ENCODE measurements around the gene FAM47E. TPM values are rescaled to one million over a fixed set of nuclear protein-coding genes. Genes with fewer than 3 reads are reported as not detected.
A peak's percentile ranks its signal among the peaks of the same experiment; 100 is the strongest.

Gene FAM47E
- total and polyA plus RNA-seq, 4 donors = 0.85 to 2.5 (median 1.7) TPM

- Histone ChIP-seq H3K9ac (ENCODE audit: low read depth in 1 of 2, low read length in 2 of 2) (peak overlapping the region in 1 of 2 donors; percentile 55), H3K27me3 (ENCODE audit: control insufficient read depth in 4 of 4, insufficient read depth in 4 of 4, low read length in 3 of 4) (no peaks in the 10 kb centered on the region), H3K27ac (ENCODE audit: low read depth in 1 of 2, low read length in 2 of 2) (peak overlapping the region; percentile 82 to 96), H3K4me1 (ENCODE audit: control insufficient read depth in 4 of 4, insufficient read depth in 4 of 4, low read length in 3 of 4) (peaks cover 8 to 68% (median 45%) of the 10 kb centered on the region in 4 donors), H3K4me3 (ENCODE audit: low read depth in 1 of 3, low read length in 3 of 3) (no peak overlapping the region), H3K9me3 (ENCODE audit: control insufficient read depth in 4 of 4, low read length in 3 of 4) (no peaks in the 10 kb centered on the region), H3K36me3 (ENCODE audit: control insufficient read depth in 4 of 4, insufficient read depth in 3 of 4, low read depth in 1 of 4, low read length in 3 of 4) (no peaks in the 10 kb centered on the region)
- no peak for DNase-seq (ENCODE audit: low spot score)
- TF ChIP-seq RXRA (IDR thresholded peaks at IDR 0.05) = peak; percentile 77 to 82
- peak; percentile 67 for TF ChIP-seq HNF4G (IDR thresholded peaks at IDR 0.05)
- peak; percentile 93 for TF ChIP-seq SP1 (IDR thresholded peaks at IDR 0.05)
- TF ChIP-seq, protein P1, sequence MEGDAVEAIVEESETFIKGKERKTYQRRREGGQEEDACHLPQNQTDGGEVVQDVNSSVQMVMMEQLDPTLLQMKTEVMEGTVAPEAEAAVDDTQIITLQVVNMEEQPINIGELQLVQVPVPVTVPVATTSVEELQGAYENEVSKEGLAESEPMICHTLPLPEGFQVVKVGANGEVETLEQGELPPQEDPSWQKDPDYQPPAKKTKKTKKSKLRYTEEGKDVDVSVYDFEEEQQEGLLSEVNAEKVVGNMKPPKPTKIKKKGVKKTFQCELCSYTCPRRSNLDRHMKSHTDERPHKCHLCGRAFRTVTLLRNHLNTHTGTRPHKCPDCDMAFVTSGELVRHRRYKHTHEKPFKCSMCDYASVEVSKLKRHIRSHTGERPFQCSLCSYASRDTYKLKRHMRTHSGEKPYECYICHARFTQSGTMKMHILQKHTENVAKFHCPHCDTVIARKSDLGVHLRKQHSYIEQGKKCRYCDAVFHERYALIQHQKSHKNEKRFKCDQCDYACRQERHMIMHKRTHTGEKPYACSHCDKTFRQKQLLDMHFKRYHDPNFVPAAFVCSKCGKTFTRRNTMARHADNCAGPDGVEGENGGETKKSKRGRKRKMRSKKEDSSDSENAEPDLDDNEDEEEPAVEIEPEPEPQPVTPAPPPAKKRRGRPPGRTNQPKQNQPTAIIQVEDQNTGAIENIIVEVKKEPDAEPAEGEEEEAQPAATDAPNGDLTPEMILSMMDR (IDR thresholded peaks at IDR 0.05; ENCODE audit: low read depth, low read length, missing input control) = no peak
- peak; percentile 57 to 88 for TF ChIP-seq EGR1 (IDR thresholded peaks at IDR 0.05; ENCODE audit: low read depth in 2 of 2)
- peak; percentile 87 for TF ChIP-seq YY1 (IDR thresholded peaks at IDR 0.05)
- TF ChIP-seq, protein P2, sequence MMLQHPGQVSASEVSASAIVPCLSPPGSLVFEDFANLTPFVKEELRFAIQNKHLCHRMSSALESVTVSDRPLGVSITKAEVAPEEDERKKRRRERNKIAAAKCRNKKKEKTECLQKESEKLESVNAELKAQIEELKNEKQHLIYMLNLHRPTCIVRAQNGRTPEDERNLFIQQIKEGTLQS (IDR thresholded peaks at IDR 0.05) = peak; percentile 97
- TF ChIP-seq, protein P3, sequence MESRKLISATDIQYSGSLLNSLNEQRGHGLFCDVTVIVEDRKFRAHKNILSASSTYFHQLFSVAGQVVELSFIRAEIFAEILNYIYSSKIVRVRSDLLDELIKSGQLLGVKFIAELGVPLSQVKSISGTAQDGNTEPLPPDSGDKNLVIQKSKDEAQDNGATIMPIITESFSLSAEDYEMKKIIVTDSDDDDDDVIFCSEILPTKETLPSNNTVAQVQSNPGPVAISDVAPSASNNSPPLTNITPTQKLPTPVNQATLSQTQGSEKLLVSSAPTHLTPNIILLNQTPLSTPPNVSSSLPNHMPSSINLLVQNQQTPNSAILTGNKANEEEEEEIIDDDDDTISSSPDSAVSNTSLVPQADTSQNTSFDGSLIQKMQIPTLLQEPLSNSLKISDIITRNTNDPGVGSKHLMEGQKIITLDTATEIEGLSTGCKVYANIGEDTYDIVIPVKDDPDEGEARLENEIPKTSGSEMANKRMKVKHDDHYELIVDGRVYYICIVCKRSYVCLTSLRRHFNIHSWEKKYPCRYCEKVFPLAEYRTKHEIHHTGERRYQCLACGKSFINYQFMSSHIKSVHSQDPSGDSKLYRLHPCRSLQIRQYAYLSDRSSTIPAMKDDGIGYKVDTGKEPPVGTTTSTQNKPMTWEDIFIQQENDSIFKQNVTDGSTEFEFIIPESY (IDR thresholded peaks at IDR 0.05) = peak; percentile 44
- no peak for TF ChIP-seq GABPA (IDR thresholded peaks at IDR 0.05 in 1 of 2, conservative IDR thresholded peaks at IDR 0.05 in 1 of 2)
- TF ChIP-seq NR2F2 (IDR thresholded peaks at IDR 0.05) = peak; percentile 17
- TF ChIP-seq HNF4A (conservative IDR thresholded peaks at IDR 0.05) = peak; percentile 85 to 86
- peak; percentile 83 to 86 for TF ChIP-seq JUND (IDR thresholded peaks at IDR 0.05)
- TF ChIP-seq MAX (IDR thresholded peaks at IDR 0.05) = peak; percentile 90
- TF ChIP-seq FOXA2 (IDR thresholded peaks at IDR 0.05) = peak; percentile 47
- TF ChIP-seq FOXA1 (IDR thresholded peaks at IDR 0.05) = peak; percentile 35
- TF ChIP-seq RAD21 (IDR thresholded peaks at IDR 0.05) = peak; percentile 60 to 64
- peak; percentile 14 for TF ChIP-seq TAF1 (conservative IDR thresholded peaks at IDR 0.05)
- TF ChIP-seq, protein P4, sequence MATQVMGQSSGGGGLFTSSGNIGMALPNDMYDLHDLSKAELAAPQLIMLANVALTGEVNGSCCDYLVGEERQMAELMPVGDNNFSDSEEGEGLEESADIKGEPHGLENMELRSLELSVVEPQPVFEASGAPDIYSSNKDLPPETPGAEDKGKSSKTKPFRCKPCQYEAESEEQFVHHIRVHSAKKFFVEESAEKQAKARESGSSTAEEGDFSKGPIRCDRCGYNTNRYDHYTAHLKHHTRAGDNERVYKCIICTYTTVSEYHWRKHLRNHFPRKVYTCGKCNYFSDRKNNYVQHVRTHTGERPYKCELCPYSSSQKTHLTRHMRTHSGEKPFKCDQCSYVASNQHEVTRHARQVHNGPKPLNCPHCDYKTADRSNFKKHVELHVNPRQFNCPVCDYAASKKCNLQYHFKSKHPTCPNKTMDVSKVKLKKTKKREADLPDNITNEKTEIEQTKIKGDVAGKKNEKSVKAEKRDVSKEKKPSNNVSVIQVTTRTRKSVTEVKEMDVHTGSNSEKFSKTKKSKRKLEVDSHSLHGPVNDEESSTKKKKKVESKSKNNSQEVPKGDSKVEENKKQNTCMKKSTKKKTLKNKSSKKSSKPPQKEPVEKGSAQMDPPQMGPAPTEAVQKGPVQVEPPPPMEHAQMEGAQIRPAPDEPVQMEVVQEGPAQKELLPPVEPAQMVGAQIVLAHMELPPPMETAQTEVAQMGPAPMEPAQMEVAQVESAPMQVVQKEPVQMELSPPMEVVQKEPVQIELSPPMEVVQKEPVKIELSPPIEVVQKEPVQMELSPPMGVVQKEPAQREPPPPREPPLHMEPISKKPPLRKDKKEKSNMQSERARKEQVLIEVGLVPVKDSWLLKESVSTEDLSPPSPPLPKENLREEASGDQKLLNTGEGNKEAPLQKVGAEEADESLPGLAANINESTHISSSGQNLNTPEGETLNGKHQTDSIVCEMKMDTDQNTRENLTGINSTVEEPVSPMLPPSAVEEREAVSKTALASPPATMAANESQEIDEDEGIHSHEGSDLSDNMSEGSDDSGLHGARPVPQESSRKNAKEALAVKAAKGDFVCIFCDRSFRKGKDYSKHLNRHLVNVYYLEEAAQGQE (IDR thresholded peaks at IDR 0.05) = peak; percentile 76
- WGBS = 27% methylated on average over 1 of the region's 1 CpG
Measured at GRCh38 chr4:76278583-76278982, 27.1 kb downstream of the FAM47E start.

Measured in liver (tissue), 9 donors.